Stimulated activated CD8-positive, alpha-beta memory T cell treated with anti-CD3 and anti-CD28 coated beads, Interleukin-2, amount 100 ng/mL, for 48 hours (primary cell): ENCODE data around the gene PDZD7.

Experiments used
- DNase-seq, 2 donors: peaks; one replicate each; pipeline ENCODE4 v3.0.0-alpha.2; 2020; ENCODE audit warnings: low read depth in 2 of 2

Gene PDZD7

GRCh38 chr10:101001659-101002035, 29.3 kb downstream of the PDZD7 start:
- DNase-seq, result no peak

GRCh38 chr10:101000915-101001658, 29.8 kb downstream of the PDZD7 start:
- no peak for DNase-seq

- no peak for DNase-seq
These were observed 30.6 kb downstream of the PDZD7 start for GRCh38 chr10:101000127-101000914.

GRCh38 chr10:100999742-101000126, 31.2 kb downstream of the PDZD7 start, which contains the start of gene LZTS2:
Gene LZTS2 (plus strand): TSS chr10:100999808. CDS start chr10:101002539, 2,731 bp downstream.
- DNase-seq, result no peak

- peak; percentile 67 to 69 for DNase-seq
These were observed 31.8 kb downstream of the PDZD7 start for GRCh38 chr10:100998991-100999741.

GRCh38 chr10:100998183-100998990, 32.5 kb downstream of the PDZD7 start:
- peak; percentile 47 to 54 for DNase-seq

- peak; percentile 67 to 73 for DNase-seq
These were observed 33.4 kb downstream of the PDZD7 start for GRCh38 chr10:100997360-100998182.

- no peak for DNase-seq
These were observed 34.1 kb downstream of the PDZD7 start for GRCh38 chr10:100996678-100997359.

- no peak for DNase-seq
These were observed 35.7 kb downstream of the PDZD7 start for GRCh38 chr10:100995181-100995580.

- DNase-seq, result no peak
These were observed 36.8 kb downstream of the PDZD7 start for GRCh38 chr10:100993986-100994708.

GRCh38 chr10:100989088-100989487, 41.8 kb downstream of the PDZD7 start:
- DNase-seq, result no peak

- no peak for DNase-seq
These were observed 42.8 kb downstream of the PDZD7 start for GRCh38 chr10:100988166-100988565.

- DNase-seq, result no peak
These were observed 43.3 kb downstream of the PDZD7 start for GRCh38 chr10:100987685-100988049.

- peak; percentile 74 to 81 for DNase-seq
These were observed 43.8 kb downstream of the PDZD7 start, which contains the start of the genes MRPL43 and TWNK for GRCh38 chr10:100986952-100987684. Gene MRPL43 (minus strand): TSS chr10:100987497. CDS start chr10:100987443, 54 bp downstream. Gene TWNK (plus strand): TSS chr10:100987543. CDS start chr10:100988211, 668 bp downstream.

GRCh38 chr10:100986623-100986951, 44.3 kb downstream of the PDZD7 start:
- no peak for DNase-seq

GRCh38 chr10:100985336-100985735, 45.6 kb downstream of the PDZD7 start:
- DNase-seq, result no peak

GRCh38 chr10:100984672-100985177, 46.2 kb downstream of the PDZD7 start:
- DNase-seq, result no peak
